Stimulated activated CD4-positive, alpha-beta T cell treated with anti-CD3 and anti-CD28 coated beads, Interleukin-1b, Interleukin-23, amount 100 ng/mL, for 4 hours (primary cell): ENCODE measurements around the gene CLTCL1.
"Not testable (repeated sequence)": the region's sequence is repeated elsewhere in the genome, so short reads cannot be mapped to it uniquely, and the experiment has no call there.

ENCODE experiments used
- DNase-seq, 2 donors: peaks; one replicate each; pipeline ENCODE4 v3.0.0-alpha.2; 2020; ENCODE audit warnings: low read depth in 2 of 2

CLTCL1 gene

GRCh38 chr22:19176175-19176643, 115.3 kb downstream of the CLTCL1 start:
- DNase-seq, result no peak

- DNase-seq, result no peak
These were observed 115.8 kb downstream of the CLTCL1 start for GRCh38 chr22:19175602-19176174.

GRCh38 chr22:19175026-19175601, 116.4 kb downstream of the CLTCL1 start:
- DNase-seq, result no peak

- DNase-seq, result no peak
These were observed 117.2 kb downstream of the CLTCL1 start for GRCh38 chr22:19174106-19175025.

- DNase-seq, result no peak
These were observed 118.2 kb downstream of the CLTCL1 start for GRCh38 chr22:19173047-19174035.

- no peak for DNase-seq
These were observed 119.1 kb downstream of the CLTCL1 start for GRCh38 chr22:19172213-19173046.

GRCh38 chr22:19169947-19170318, 121.6 kb downstream of the CLTCL1 start:
- DNase-seq, result no peak

- no peak for DNase-seq
These were observed 122.2 kb downstream of the CLTCL1 start for GRCh38 chr22:19169002-19169946.

GRCh38 chr22:19168088-19168890, 123.2 kb downstream of the CLTCL1 start:
- DNase-seq, result no peak

- no peak for DNase-seq
These were observed 124.2 kb downstream of the CLTCL1 start for GRCh38 chr22:19167106-19167869.

- no peak for DNase-seq
These were observed 125.1 kb downstream of the CLTCL1 start for GRCh38 chr22:19166421-19166820.

GRCh38 chr22:19164425-19164824, 127.1 kb downstream of the CLTCL1 start:
- no peak for DNase-seq

GRCh38 chr22:19158649-19159048, 132.9 kb downstream of the CLTCL1 start:
- not testable (repeated sequence) for DNase-seq

GRCh38 chr22:19156109-19156508, 135.4 kb downstream of the CLTCL1 start:
- not testable (repeated sequence) for DNase-seq

- DNase-seq, result no peak
These were observed 138.3 kb downstream of the CLTCL1 start for GRCh38 chr22:19152942-19153883.

GRCh38 chr22:19151329-19152191, 140.0 kb downstream of the CLTCL1 start:
- DNase-seq, result no peak
